Heart right ventricle (tissue), 16 donors: ENCODE results near the gene ZBTB48. TPM values are rescaled to one million over a fixed set of nuclear protein-coding genes. Genes with fewer than 3 reads are reported as not detected.

Experiments used
- ATAC-seq, 8 donors: fragments of 200-7000 bp; cut with Tn5 transposase; one replicate each; pipeline ENCODE4 v1.9.1; 2020; ENCODE audit warnings: mild to moderate bottlenecking in 8 of 8, moderate library complexity in 8 of 8, moderate number of reproducible peaks in 1 of 8
- DNase-seq, 2 donors: peaks; one replicate each; pipeline ENCODE4 v3.0.0-alpha.2; 2020
- H3K27ac ChIP-seq, 10 donors: fragments of 200-600 bp; sonication (generic) in 2 of 10; one replicate each; pipeline versions ENCODE4 v1.5.0 to v1.8.0; 2020 to 2022; ENCODE audit warnings: mild to moderate bottlenecking in 3 of 10
- H3K27me3 ChIP-seq, 7 donors: fragments of 200-600 bp; one replicate each; pipeline ENCODE4 v1.8.0; 2021 to 2022; ENCODE audit warnings: mild to moderate bottlenecking in 2 of 7
- H3K36me3 ChIP-seq, 9 donors: fragments of 200-600 bp; sonication (generic) in 1 of 9; one replicate each; pipeline versions ENCODE4 v1.5.0 to v1.8.0; 2020 to 2022; ENCODE audit warnings: mild to moderate bottlenecking in 2 of 9
- H3K4me1 ChIP-seq, 9 donors: fragments of 200-600 bp; sonication (generic) in 1 of 9; one replicate each; pipeline versions ENCODE4 v1.5.0 to v1.8.0; 2020 to 2022; ENCODE audit warnings: mild to moderate bottlenecking in 4 of 9
- H3K4me3 ChIP-seq, 10 donors: fragments of 200-600 bp; sonication (generic) in 2 of 10; one replicate each; pipeline versions ENCODE4 v1.5.0 to v1.8.0; 2020 to 2022; ENCODE audit warnings: mild to moderate bottlenecking in 7 of 10, moderate library complexity in 2 of 10
- H3K9me3 ChIP-seq, 11 donors: fragments of 200-600 bp in 10 of 11; sonication (generic) in 2 of 11; one replicate each; pipeline versions ENCODE4 v1.5.0 to v1.8.0; 2013 to 2022; ENCODE audit warnings: mild to moderate bottlenecking in 2 of 11, control low read depth in 1 of 11, moderate library complexity in 1 of 11
- CTCF ChIP-seq, 9 donors: fragments of 200-600 bp; sonication (generic) in 2 of 9; IDR thresholded peaks; one replicate each; pipeline versions ENCODE4 v1.5.0 to v1.8.0; 2021 to 2022; ENCODE audit warnings: antibody characterized with exemption in 9 of 9, mild to moderate bottlenecking in 5 of 9, moderate library complexity in 1 of 9
- WGBS, 2 donors: extraction: QIAGEN DNeasy Blood & Tissue Kit; methylation state at CpG; one replicate each; pipeline ENCODE4 v1.1.7; 2013; ENCODE audit warnings: inconsistent platforms in 1 of 2; 5-methylcytosine and 5-hydroxymethylcytosine counted together
- intact Hi-C, 10 donors: fragments of 100-400 bp; cut with DNase I; formaldehyde crosslinking; loops; one replicate each; pipeline versions ENCODE4 v1.11.1 to v1.14.2; 2022
- polyA plus RNA-seq, 2 donors: library from polyadenylated mRNA; stranded (reverse); fragments of 200-250 nt; gene quantifications; one replicate each; pipeline ENCODE4 v1.2.3, GENCODE V29; 2013
- total RNA-seq, 10 donors: library from RNA; stranded (reverse); fragmentation: NEBNext Ultra II Directional in 3 of 10; extraction: Animal tissue kit (Norgen Biotek cat#: 25700) in 3 of 10; gene quantifications; one replicate each; pipeline versions ENCODE4 v1.2.1 to v1.2.4, GENCODE V29; 2021 to 2023
- donor health status: Arrhythmogenic right ventricular cardiomyopathy.
- donor health status: ischemic (EF 13 %, LVEDD 7.1; RV severe dilation, severe dysfunction).
- donor health status: healthy with polysubstance abuse.
- donor health status: DM: no; HTN: yes; CAD: no.
- donor health status: DM: no; HTN: no; CAD: no.
- donor health status: ischemic (EF 25% LVEDD 6.9; RV normal size, moderate dysfunction).
- donor health status: ischemic (EF 25% LVEDD 5.7; RV mildly dilated, moderate dysfunction).
- donor health status: healthy.
- donor health status: DM: yes; HTN: yes; CAD: no.
- donor health status: Ischemic cardiomyopathy.
- donor health status: ischemic (EF 35%, LVEDD 5.7; RV mildly dilated, moderate dysfunction).
- donor health status: nonischemic (EF 11% LVEDD 7.7; RV severe dilation, severe dysfunction).
- donor health status: DM: yes; HTN: yes; CAD: no.
- donor health status: PGD.
- donor health status: ischemic (EF 29% LVEDD 5.4; RV normal size, mild dysfunction).
- donor health status: nonischemic (EF 23%, LVEDD 6.1; RV moderate dilation, normal function).

The ZBTB48 gene
- total and polyA plus RNA-seq, 12 donors: 7.3 to 41.5 (median 12.4) TPM

- no peak for TF ChIP-seq CTCF (IDR thresholded peaks at IDR 0.05)
- H3K27ac ChIP-seq: peak overlapping the region in 1 of 10 donors; percentile 30
- peak in 1 of 8 donors; percentile 0 for ATAC-seq
- DNase-seq: no peak
- H3K27me3 ChIP-seq: no peaks in the 10 kb centered on the region
- no peak overlapping the region for H3K4me3 ChIP-seq
- WGBS, 2 donors: 78 to 86% methylated on average over 7 of the region's 7 CpGs
- peaks cover 0 to 53% (median 24%) of the 10 kb centered on the region in 9 donors for H3K36me3 ChIP-seq
- intact Hi-C loops: no loop called here
- no peaks in the 10 kb centered on the region for H3K9me3 ChIP-seq
- H3K4me1 ChIP-seq: peaks cover 30 to 76% (median 66%) of the 10 kb centered on the region in 9 donors
These were observed 6.0 kb downstream of the ZBTB48 start for GRCh38 chr1:6585841-6586240.

GRCh38 chr1:6586404-6586816 lies 6.6 kb downstream of the ZBTB48 start:
- Histone ChIP-seq H3K36me3 (peaks cover 0 to 58% (median 24%) of the 10 kb centered on the region in 9 donors), H3K27me3 (no peaks in the 10 kb centered on the region), H3K27ac (peak overlapping the region in 6 of 10 donors; percentile 30 to 68 (median 54)), H3K4me3 (no peak overlapping the region), H3K4me1 (peaks cover 26 to 76% (median 66%) of the 10 kb centered on the region in 9 donors), H3K9me3 (no peaks in the 10 kb centered on the region)
- WGBS, 2 donors: 67 to 71% methylated on average over 11 of the region's 11 CpGs
- intact Hi-C loops: no loop called here
- DNase-seq (no peak), ATAC-seq (peak in 3 of 8 donors; percentile 5 to 21 (median 18))
- no peak for TF ChIP-seq CTCF (IDR thresholded peaks at IDR 0.05)

- DNase-seq (peak; percentile 79 to 82), ATAC-seq (peak; percentile 74 to 92 (median 86))
- Histone ChIP-seq H3K36me3 (peaks cover 0 to 67% (median 26%) of the 10 kb centered on the region in 9 donors), H3K4me3 (no peak overlapping the region), H3K27me3 (no peaks in the 10 kb centered on the region), H3K9me3 (no peaks in the 10 kb centered on the region), H3K27ac (peak overlapping the region in 6 of 10 donors; percentile 30 to 68 (median 44)), H3K4me1 (peaks cover 27 to 76% (median 69%) of the 10 kb centered on the region in 9 donors)
- 39 to 59% methylated on average over 13 of the region's 13 CpGs for WGBS, 2 donors
- intact Hi-C loops: no loop called here
- no peak for TF ChIP-seq CTCF (IDR thresholded peaks at IDR 0.05)
These were observed 7.6 kb downstream of the ZBTB48 start for GRCh38 chr1:6587261-6588005.

- Histone ChIP-seq H3K4me1 (peaks cover 27 to 83% (median 72%) of the 10 kb centered on the region in 9 donors), H3K4me3 (no peak overlapping the region), H3K27ac (peak overlapping the region in 8 of 10 donors; percentile 0 to 68 (median 47)), H3K36me3 (peaks cover 0 to 76% (median 35%) of the 10 kb centered on the region in 9 donors), H3K27me3 (no peaks in the 10 kb centered on the region), H3K9me3 (no peaks in the 10 kb centered on the region)
- WGBS, 2 donors: 77 to 80% methylated on average over 25 of the region's 25 CpGs
- intact Hi-C loops: no loop called here
- no peak for TF ChIP-seq CTCF (IDR thresholded peaks at IDR 0.05)
- DNase-seq (no peak), ATAC-seq (no peak)
These were observed 8.5 kb downstream of the ZBTB48 start for GRCh38 chr1:6588128-6588892.
